B cell (primary cell): Measurements from ENCODE around the gene PARD3B.

ENCODE experiments used
- CTCF ChIP-seq: fragments of 200-600 bp; IDR thresholded peaks from one replicate; pipeline ENCODE4 v1.8.0; 2022; ENCODE audit warnings: antibody characterized with exemption, mild to moderate bottlenecking
- EZH2 ChIP-seq: IDR thresholded peaks from 2 replicates; pipeline ENCODE4 v1.6.1; 2012; ENCODE audit warnings: borderline replicate concordance, low read depth, mild to moderate bottlenecking, moderate library complexity, low read length; ENCODE audit not compliant: insufficient read depth, poor library complexity, severe bottlenecking

DNA sequence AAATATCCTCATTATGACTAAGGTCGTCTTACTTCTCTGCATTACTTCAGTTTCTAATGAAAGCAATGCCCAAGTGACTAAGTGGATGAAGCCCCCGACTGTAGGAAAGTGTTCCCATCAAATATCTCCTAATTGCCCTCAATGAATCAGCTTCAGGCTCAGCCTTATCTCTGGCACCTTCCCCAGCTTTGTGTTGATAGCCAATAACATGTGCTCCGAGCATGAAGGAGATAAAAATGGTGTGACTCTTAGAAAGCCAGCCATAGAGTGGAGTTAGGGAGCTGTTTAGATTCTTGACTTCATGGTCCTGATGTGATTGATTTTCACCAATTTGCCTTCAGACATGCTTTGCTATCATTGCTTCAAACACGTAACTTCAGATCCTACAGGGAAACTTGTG lies 797.8 kb downstream of the PARD3B start:
- no peak for TF ChIP-seq CTCF
- TF ChIP-seq EZH2 = no peak
